ENCODE results near the gene HDAC4.

DNA sequence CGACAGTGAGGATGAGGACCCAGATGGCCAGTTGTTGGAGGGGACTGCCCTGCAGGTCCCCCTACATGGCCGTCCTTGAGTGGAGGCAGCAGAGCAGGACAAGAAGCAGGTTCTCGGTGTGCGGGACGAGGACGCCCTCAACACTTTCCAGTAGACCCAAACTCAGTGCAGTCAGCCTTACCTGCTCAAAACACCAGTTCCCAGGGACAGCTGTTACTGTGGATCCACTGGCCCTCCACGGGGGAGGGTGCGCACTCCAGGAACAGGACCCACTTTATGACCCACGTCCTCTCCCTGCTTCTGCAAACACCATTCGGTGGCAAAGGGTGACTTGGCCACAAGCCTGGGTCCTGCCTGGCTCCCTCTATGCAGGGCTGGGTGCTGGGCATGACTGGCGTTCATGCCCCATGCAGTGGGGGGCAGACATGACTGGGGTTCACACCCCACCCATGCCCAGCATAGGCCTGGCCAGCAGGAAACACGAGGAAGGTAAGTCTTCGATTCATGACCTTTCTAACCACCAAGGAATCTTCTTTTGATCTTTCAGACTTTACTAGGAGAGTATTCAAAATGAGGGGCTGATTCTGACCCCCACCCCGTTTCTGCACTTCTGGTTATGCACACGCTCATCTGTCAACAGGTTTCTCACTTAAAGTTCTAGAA is 233.7 kb downstream of the HDAC4 start:
- TF ChIP-seq, protein P1, sequence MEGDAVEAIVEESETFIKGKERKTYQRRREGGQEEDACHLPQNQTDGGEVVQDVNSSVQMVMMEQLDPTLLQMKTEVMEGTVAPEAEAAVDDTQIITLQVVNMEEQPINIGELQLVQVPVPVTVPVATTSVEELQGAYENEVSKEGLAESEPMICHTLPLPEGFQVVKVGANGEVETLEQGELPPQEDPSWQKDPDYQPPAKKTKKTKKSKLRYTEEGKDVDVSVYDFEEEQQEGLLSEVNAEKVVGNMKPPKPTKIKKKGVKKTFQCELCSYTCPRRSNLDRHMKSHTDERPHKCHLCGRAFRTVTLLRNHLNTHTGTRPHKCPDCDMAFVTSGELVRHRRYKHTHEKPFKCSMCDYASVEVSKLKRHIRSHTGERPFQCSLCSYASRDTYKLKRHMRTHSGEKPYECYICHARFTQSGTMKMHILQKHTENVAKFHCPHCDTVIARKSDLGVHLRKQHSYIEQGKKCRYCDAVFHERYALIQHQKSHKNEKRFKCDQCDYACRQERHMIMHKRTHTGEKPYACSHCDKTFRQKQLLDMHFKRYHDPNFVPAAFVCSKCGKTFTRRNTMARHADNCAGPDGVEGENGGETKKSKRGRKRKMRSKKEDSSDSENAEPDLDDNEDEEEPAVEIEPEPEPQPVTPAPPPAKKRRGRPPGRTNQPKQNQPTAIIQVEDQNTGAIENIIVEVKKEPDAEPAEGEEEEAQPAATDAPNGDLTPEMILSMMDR (IDR thresholded peaks at IDR 0.05; ENCODE audit: insufficient read depth, low read length) = no peak
- TF ChIP-seq POLR2AphosphoS5 (IDR thresholded peaks at IDR 0.05; ENCODE audit: low read depth) (no peak), GABPA (IDR thresholded peaks at IDR 0.05; ENCODE audit: low read depth) (no peak), SPI1 (IDR thresholded peaks at IDR 0.05; ENCODE audit: borderline replicate concordance, low read depth) (no peak)
- TF ChIP-seq, protein P2, sequence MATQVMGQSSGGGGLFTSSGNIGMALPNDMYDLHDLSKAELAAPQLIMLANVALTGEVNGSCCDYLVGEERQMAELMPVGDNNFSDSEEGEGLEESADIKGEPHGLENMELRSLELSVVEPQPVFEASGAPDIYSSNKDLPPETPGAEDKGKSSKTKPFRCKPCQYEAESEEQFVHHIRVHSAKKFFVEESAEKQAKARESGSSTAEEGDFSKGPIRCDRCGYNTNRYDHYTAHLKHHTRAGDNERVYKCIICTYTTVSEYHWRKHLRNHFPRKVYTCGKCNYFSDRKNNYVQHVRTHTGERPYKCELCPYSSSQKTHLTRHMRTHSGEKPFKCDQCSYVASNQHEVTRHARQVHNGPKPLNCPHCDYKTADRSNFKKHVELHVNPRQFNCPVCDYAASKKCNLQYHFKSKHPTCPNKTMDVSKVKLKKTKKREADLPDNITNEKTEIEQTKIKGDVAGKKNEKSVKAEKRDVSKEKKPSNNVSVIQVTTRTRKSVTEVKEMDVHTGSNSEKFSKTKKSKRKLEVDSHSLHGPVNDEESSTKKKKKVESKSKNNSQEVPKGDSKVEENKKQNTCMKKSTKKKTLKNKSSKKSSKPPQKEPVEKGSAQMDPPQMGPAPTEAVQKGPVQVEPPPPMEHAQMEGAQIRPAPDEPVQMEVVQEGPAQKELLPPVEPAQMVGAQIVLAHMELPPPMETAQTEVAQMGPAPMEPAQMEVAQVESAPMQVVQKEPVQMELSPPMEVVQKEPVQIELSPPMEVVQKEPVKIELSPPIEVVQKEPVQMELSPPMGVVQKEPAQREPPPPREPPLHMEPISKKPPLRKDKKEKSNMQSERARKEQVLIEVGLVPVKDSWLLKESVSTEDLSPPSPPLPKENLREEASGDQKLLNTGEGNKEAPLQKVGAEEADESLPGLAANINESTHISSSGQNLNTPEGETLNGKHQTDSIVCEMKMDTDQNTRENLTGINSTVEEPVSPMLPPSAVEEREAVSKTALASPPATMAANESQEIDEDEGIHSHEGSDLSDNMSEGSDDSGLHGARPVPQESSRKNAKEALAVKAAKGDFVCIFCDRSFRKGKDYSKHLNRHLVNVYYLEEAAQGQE (IDR thresholded peaks at IDR 0.05; ENCODE audit: insufficient replicate concordance, low read depth) = no peak

All from HL-60 (cell line).